ENCODE measurements around the gene AANAT. TPM values are rescaled to one million over a fixed set of nuclear protein-coding genes. Genes with fewer than 3 reads are reported as not detected.

AANAT gene
- polyA plus RNA-seq, 1 experiment = not detected

DNA sequence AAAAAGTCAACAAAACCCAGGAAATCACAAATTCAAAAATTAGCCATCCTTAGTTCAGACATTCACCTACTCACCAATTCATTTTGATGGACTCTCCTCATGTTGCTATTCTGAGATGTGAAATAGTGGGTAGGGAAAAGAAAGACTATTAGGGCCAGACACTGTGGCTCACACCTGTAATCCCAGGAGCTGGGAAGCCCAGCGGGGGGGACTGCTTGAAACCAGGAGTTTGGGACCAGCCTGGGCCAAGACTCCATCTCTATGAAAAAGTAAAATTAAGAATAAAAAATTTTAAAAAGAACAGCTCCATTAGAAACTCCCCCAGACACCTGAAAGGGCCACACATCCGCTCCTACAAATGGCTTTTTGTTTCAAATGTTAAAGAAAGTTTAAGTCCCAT is 35.9 kb upstream of the AANAT start:
- H3K27me3 ChIP-seq (ENCODE audit: control insufficient read depth, insufficient read depth, low read length) = no peaks in the 10 kb centered on the region
- ChIA-PET CTCF (no interaction called here), POLR2A (no interaction called here)
- H3K36me3 ChIP-seq (ENCODE audit: control insufficient read depth, insufficient read depth, low read length) = no peaks in the 10 kb centered on the region
- no peak overlapping the region for H3K4me3 ChIP-seq (ENCODE audit: low read depth, low read length)
- TF ChIP-seq, protein P1, sequence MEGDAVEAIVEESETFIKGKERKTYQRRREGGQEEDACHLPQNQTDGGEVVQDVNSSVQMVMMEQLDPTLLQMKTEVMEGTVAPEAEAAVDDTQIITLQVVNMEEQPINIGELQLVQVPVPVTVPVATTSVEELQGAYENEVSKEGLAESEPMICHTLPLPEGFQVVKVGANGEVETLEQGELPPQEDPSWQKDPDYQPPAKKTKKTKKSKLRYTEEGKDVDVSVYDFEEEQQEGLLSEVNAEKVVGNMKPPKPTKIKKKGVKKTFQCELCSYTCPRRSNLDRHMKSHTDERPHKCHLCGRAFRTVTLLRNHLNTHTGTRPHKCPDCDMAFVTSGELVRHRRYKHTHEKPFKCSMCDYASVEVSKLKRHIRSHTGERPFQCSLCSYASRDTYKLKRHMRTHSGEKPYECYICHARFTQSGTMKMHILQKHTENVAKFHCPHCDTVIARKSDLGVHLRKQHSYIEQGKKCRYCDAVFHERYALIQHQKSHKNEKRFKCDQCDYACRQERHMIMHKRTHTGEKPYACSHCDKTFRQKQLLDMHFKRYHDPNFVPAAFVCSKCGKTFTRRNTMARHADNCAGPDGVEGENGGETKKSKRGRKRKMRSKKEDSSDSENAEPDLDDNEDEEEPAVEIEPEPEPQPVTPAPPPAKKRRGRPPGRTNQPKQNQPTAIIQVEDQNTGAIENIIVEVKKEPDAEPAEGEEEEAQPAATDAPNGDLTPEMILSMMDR (IDR thresholded peaks at IDR 0.05; ENCODE audit: insufficient read depth, low read depth, low read length) = no peak
- no peak for DNase-seq (ENCODE audit: low read depth)

DNA sequence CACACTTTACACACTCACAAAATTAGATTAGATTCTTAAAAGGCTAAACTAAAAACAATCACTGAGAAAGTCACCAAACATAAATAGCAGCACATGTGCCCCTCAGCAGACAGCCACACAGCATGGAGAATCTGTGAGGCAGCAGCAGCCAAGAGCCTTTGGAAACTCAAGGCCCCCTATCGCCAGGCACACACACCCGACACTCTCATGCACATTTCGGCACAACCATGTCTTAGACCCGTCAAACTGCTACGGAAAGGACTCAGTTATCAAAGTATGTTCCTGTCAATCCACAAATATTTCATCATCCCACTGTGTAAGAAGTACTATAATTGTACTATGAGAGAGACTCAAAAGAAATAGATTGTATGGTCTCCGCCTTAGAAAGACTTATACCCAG is 35.4 kb upstream of the AANAT start:
- TF ChIP-seq, protein P1 (IDR thresholded peaks at IDR 0.05; ENCODE audit: insufficient read depth, low read depth, low read length) = no peak
- DNase-seq (ENCODE audit: low read depth) = no peak
- H3K4me3 ChIP-seq (ENCODE audit: low read depth, low read length) = no peak overlapping the region
- no peaks in the 10 kb centered on the region for H3K36me3 ChIP-seq (ENCODE audit: control insufficient read depth, insufficient read depth, low read length)
- ChIA-PET POLR2A (no interaction called here), CTCF (no interaction called here)
- no peaks in the 10 kb centered on the region for H3K27me3 ChIP-seq (ENCODE audit: control insufficient read depth, insufficient read depth, low read length)

DNA sequence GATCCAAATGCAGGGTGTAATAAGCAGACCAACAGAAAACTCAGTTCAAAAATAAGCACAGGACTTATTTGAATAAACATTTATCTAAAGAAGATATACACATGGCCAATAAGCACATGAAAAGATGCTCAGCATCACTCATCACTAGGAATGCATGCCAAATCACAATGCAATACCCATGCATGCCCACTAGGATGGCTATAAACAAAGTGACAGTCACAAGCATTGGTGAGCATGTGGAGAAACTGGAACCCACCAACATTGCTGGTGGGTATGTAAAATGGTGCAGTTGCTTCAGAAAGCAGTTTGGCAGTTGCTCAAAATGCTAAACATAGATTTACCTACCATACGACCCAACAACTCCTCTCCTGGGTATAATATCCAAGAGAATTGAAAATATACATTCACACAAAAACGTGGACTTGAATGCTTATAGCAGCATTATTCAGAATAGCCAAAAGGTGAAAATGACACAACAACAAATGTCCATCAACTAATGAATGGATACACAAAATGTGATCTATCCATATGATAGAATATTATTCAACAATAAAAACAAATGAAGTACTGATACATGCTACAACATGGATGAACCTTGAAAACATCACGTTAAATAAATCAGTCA is 34.6 kb upstream of the AANAT start:
- ChIA-PET POLR2A (no interaction called here), CTCF (no interaction called here)
- Histone ChIP-seq H3K4me3 (ENCODE audit: low read depth, low read length) (no peak overlapping the region), H3K36me3 (ENCODE audit: control insufficient read depth, insufficient read depth, low read length) (no peaks in the 10 kb centered on the region), H3K27me3 (ENCODE audit: control insufficient read depth, insufficient read depth, low read length) (no peaks in the 10 kb centered on the region)
- DNase-seq (ENCODE audit: low read depth) = no peak
- TF ChIP-seq, protein P1 (IDR thresholded peaks at IDR 0.05; ENCODE audit: insufficient read depth, low read depth, low read length) = peak; percentile 35

DNA sequence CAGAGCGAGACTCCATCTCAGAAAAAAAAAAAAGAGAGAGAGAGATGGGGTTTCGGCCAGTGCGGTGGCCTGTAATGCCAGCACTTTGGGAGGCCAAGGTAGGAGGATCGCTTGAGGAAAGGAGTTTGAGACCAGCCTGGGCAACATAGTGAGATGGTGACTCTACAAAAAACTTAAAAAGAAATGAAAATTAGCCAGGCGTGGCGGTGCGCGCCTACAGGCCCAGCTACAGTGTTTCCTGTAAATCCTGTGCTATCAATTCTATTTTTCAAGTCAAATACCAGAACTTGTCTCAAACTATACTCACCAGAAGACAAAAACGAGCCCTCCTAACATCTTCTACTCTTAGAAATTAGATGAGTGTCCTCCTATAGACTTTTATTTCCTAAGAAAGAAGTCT is 33.7 kb upstream of the AANAT start:
- H3K36me3 ChIP-seq (ENCODE audit: control insufficient read depth, insufficient read depth, low read length) = no peaks in the 10 kb centered on the region
- POLR2A ChIA-PET = no interaction called here
- DNase-seq (ENCODE audit: low read depth) = no peak
- CTCF ChIA-PET = interaction anchor here (1.0 kb wide), 1 partner anchor 9 kb away, joined by 3 read pairs; no protein-coding TSS in a partner anchor
- H3K27me3 ChIP-seq (ENCODE audit: control insufficient read depth, insufficient read depth, low read length) = no peaks in the 10 kb centered on the region
- H3K4me3 ChIP-seq (ENCODE audit: low read depth, low read length) = no peak overlapping the region
- TF ChIP-seq, protein P1 (IDR thresholded peaks at IDR 0.05; ENCODE audit: insufficient read depth, low read depth, low read length) = no peak

GRCh38 chr17:76434870-76435269 is 32.5 kb upstream of the AANAT start:
- no peak for DNase-seq (ENCODE audit: low read depth)
- H3K4me3 ChIP-seq (ENCODE audit: low read depth, low read length) = no peak overlapping the region
- CTCF ChIA-PET = interaction anchor here (1.0 to 1.8 kb wide), 5 partner anchors 8 to 37 kb away, joined by 3 to 7 read pairs (median 5); no protein-coding TSS in a partner anchor
- no peaks in the 10 kb centered on the region for H3K27me3 ChIP-seq (ENCODE audit: control insufficient read depth, insufficient read depth, low read length)
- POLR2A ChIA-PET = no interaction called here
- no peaks in the 10 kb centered on the region for H3K36me3 ChIP-seq (ENCODE audit: control insufficient read depth, insufficient read depth, low read length)
- TF ChIP-seq, protein P1 (IDR thresholded peaks at IDR 0.05; ENCODE audit: insufficient read depth, low read depth, low read length) = no peak

Data from BJ (cell line).